OCI-LY7 (cell line): Measurements from ENCODE around the gene ANK3. TPM values are rescaled to one million over a fixed set of nuclear protein-coding genes. Genes with fewer than 3 reads are reported as not detected.

ENCODE experiments used
- BruUV-seq: library from RNA; stranded (reverse); fragments of 400-500 nt; replicated peaks from 2 replicates; lab custom pipeline; 2021; lab: Mats Ljungman, UMichigan
- CTCF ChIA-PET: fragments of 300-600 bp; sonication (Branson Sonifier 250); formaldehyde crosslinking; loops from one replicate; lab custom pipeline; 2022; ENCODE audit warnings: antibody characterized with exemption; ENCODE audit not compliant: unreplicated experiment; lab: Charles Lee
- POLR2A ChIA-PET: fragments of 300-600 bp; sonication (Branson Sonifier 250); formaldehyde crosslinking; loops from one replicate; lab custom pipeline; 2022; ENCODE audit warnings: antibody characterized with exemption; lab: Charles Lee
- DNase-seq: peaks from one replicate; pipeline ENCODE4 v3.0.0-alpha.2; 2015; ENCODE audit warnings: low spot score
- H2AFZ ChIP-seq: fragments of 200-600 bp; sonication (generic), shearing (Covaris generic); 2 replicates; pipeline ENCODE4 v1.6.1; 2014; ENCODE audit warnings: mild to moderate bottlenecking, antibody characterized with exemption, low read length, moderate library complexity
- H3K27ac ChIP-seq: fragments of 200-600 bp; sonication (generic); 2 replicates; pipeline ENCODE4 v1.5.1; 2014; ENCODE audit warnings: mixed run types, low read depth, mild to moderate bottlenecking, moderate library complexity, low read length, inconsistent platforms; ENCODE audit not compliant: poor library complexity, severe bottlenecking
- H3K36me3 ChIP-seq: fragments of 200-600 bp; sonication (generic); 2 replicates; pipeline ENCODE4 v1.6.1; 2014; ENCODE audit warnings: mild to moderate bottlenecking, antibody characterized with exemption, low read length, moderate library complexity, mixed read lengths; ENCODE audit not compliant: insufficient read depth
- H3K4me1 ChIP-seq: fragments of 200-600 bp; sonication (generic); 2 replicates; pipeline ENCODE4 v1.5.1; 2014; ENCODE audit warnings: mild to moderate bottlenecking, low read length; ENCODE audit not compliant: insufficient read depth, poor library complexity, severe bottlenecking
- H3K4me2 ChIP-seq: fragments of 200-600 bp; sonication (generic); 2 replicates; pipeline ENCODE4 v1.6.1; 2014; ENCODE audit warnings: mild to moderate bottlenecking, low read length
- H3K4me3 ChIP-seq: fragments of 200-600 bp; sonication (generic); 2 replicates; pipeline ENCODE4 v1.5.1; 2014; ENCODE audit warnings: mild to moderate bottlenecking, low read depth, low read length; ENCODE audit not compliant: poor library complexity, severe bottlenecking
- H3K79me2 ChIP-seq: fragments of 200-600 bp; sonication (generic); 2 replicates; pipeline ENCODE4 v1.6.1; 2016; ENCODE audit warnings: low read depth, mild to moderate bottlenecking, low read length, moderate library complexity, mixed read lengths; ENCODE audit not compliant: insufficient read depth
- H3K9me2 ChIP-seq: fragments of 200-600 bp; sonication (generic); 2 replicates; pipeline ENCODE4 v1.6.1; 2016; ENCODE audit warnings: mild to moderate bottlenecking, low read length, mixed read lengths; ENCODE audit not compliant: insufficient read depth
- H3K9me3 ChIP-seq: fragments of 200-600 bp; sonication (generic); 2 replicates; pipeline ENCODE4 v1.6.1; 2014; ENCODE audit warnings: mild to moderate bottlenecking, mixed run types, low read length, mixed read lengths
- H4K20me1 ChIP-seq: fragments of 200-600 bp; sonication (generic); 2 replicates; pipeline ENCODE4 v1.6.1; 2014; ENCODE audit warnings: mild to moderate bottlenecking, antibody characterized with exemption, low read length, moderate library complexity, mixed read lengths; ENCODE audit not compliant: insufficient read depth
- EZH2phosphoT487 ChIP-seq: fragments of 200-600 bp; sonication (generic); IDR thresholded peaks from 2 replicates; pipeline ENCODE4 v1.6.1; 2018; ENCODE audit warnings: low read depth, borderline replicate concordance, mild to moderate bottlenecking, mixed run types, antibody characterized with exemption, low read length, moderate library complexity, mixed read lengths
- intact Hi-C: fragments of 100-400 bp; cut with micrococcal nuclease; formaldehyde crosslinking; loops from one replicate; pipeline ENCODE4 v1.10.0; 2022; ENCODE audit not compliant: unreplicated experiment
- total RNA-seq, 2 experiments: library from RNA; depleted of rRNA in 1 of 2; stranded (reverse); fragments of >200 nt in 1 of 2; shearing (Covaris generic) in 1 of 2; gene quantifications; 2 replicates each; pipeline ENCODE4 v1.2.3, GENCODE V29; 2014 to 2022
- TF ChIP-seq, protein P1 (sequence below): fragments of 200-600 bp; sonication (generic); conservative IDR thresholded peaks from 2 replicates; pipeline ENCODE4 v1.5.1; 2014; ENCODE audit warnings: mild to moderate bottlenecking, antibody characterized with exemption, low read length, moderate library complexity, mixed read lengths

Gene ANK3
- total RNA-seq, 2 experiments from 2014 or later = 0.13 to 0.49 TPM

DNA sequence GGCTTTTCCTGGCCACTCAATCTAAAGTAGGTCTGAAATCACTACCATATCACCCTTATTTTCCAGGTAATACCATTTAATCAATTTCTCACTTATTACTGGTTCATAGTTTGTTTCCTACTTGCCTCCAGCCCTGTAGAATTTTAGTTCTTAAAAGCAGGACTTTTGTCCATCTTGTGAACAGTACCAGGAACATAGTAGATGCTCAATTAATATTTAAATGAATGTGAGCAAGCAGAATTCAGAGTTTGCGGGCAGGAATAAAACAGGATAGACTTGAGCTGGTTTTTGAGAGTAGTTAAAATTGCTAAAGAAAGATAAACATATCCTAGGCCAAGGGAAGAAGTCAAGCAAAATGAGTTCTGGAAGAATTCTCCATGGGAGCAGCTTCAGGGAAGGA lies 77.9 kb downstream of the ANK3 start:
- H3K79me2 ChIP-seq = no peaks in the 10 kb centered on the region
- no peaks in the 10 kb centered on the region for H4K20me1 ChIP-seq
- H2AFZ ChIP-seq = no peak overlapping the region
- no TSS peak for BruUV-seq
- TF ChIP-seq EZH2phosphoT487 = no peak
- TF ChIP-seq, protein P1, sequence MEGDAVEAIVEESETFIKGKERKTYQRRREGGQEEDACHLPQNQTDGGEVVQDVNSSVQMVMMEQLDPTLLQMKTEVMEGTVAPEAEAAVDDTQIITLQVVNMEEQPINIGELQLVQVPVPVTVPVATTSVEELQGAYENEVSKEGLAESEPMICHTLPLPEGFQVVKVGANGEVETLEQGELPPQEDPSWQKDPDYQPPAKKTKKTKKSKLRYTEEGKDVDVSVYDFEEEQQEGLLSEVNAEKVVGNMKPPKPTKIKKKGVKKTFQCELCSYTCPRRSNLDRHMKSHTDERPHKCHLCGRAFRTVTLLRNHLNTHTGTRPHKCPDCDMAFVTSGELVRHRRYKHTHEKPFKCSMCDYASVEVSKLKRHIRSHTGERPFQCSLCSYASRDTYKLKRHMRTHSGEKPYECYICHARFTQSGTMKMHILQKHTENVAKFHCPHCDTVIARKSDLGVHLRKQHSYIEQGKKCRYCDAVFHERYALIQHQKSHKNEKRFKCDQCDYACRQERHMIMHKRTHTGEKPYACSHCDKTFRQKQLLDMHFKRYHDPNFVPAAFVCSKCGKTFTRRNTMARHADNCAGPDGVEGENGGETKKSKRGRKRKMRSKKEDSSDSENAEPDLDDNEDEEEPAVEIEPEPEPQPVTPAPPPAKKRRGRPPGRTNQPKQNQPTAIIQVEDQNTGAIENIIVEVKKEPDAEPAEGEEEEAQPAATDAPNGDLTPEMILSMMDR = no peak
- ChIA-PET POLR2A (interaction anchor here (0.6 to 2.4 kb wide), 3 partner anchors 9 to 1405 kb away, joined by 3 to 9 read pairs (median 3); no protein-coding TSS in a partner anchor), CTCF (no interaction called here)
- no peak overlapping the region for H3K4me2 ChIP-seq
- no peak overlapping the region for H3K27ac ChIP-seq
- no peaks in the 10 kb centered on the region for H3K9me3 ChIP-seq
- no peaks in the 10 kb centered on the region for H3K9me2 ChIP-seq
- DNase-seq = no peak
- peaks cover 9% of the 10 kb centered on the region for H3K4me1 ChIP-seq
- H3K4me3 ChIP-seq = no peak overlapping the region
- H3K36me3 ChIP-seq = no peaks in the 10 kb centered on the region
- intact Hi-C loops = no loop called here

DNA sequence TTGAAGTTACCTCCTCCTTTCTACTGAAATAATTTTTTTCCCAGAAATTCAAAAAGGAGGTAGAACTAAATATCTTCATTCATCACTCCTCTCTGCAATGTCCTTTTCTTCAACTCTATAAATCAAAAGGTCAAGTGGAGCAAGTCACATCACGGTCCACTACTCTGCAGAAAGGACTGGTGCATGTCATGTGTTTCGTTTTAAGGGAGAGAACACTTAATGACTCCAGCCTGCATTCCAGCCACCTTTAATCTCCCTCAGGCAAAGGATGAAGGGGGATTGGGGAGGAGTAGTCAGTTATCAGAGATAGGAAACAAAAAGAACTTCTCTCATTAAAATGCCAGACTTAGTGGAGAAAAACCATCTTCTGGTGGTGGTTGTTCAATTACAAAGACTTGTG lies 78.9 kb downstream of the ANK3 start:
- H2AFZ ChIP-seq = no peak overlapping the region
- intact Hi-C loops = no loop called here
- CTCF ChIA-PET = no interaction called here
- peaks cover 9% of the 10 kb centered on the region for H3K4me1 ChIP-seq
- no peak overlapping the region for H3K4me2 ChIP-seq
- H3K9me3 ChIP-seq = no peaks in the 10 kb centered on the region
- TF ChIP-seq, protein P1 = no peak
- no peak for TF ChIP-seq EZH2phosphoT487
- no peaks in the 10 kb centered on the region for H3K36me3 ChIP-seq
- H3K9me2 ChIP-seq = no peaks in the 10 kb centered on the region
- no peak overlapping the region for H3K27ac ChIP-seq
- DNase-seq = no peak
- POLR2A ChIA-PET = no interaction called here
- no TSS peak for BruUV-seq
- H3K79me2 ChIP-seq = no peaks in the 10 kb centered on the region
- no peak overlapping the region for H3K4me3 ChIP-seq
- H4K20me1 ChIP-seq = no peaks in the 10 kb centered on the region

DNA sequence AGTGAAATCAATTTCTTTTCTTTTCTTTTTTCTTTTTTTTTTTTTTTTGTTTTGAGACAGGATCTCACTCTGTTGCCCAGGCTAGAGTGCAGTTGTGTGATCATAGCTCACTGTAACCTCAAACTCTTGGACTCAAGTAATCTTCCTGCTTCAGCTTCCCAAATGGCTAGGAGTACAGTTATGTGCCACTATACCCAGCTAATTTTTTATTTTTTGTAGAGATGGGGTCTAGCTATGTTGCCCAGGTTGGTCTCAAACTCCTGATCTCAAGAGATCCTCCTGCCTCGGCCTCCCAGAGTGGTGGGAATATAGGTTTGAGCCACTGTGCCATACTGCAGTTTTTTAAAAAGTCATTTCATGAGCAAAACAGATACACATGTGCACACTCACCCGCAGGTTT lies 79.8 kb downstream of the ANK3 start:
- POLR2A ChIA-PET = interaction anchor here (0.9 to 1.3 kb wide), 2 partner anchors 14 to 38 kb away, joined by 3 to 6 read pairs; no protein-coding TSS in a partner anchor
- no peaks in the 10 kb centered on the region for H3K36me3 ChIP-seq
- H4K20me1 ChIP-seq = no peaks in the 10 kb centered on the region
- no peak overlapping the region for H3K4me2 ChIP-seq
- BruUV-seq = no TSS peak
- no peaks in the 10 kb centered on the region for H3K9me3 ChIP-seq
- H3K4me3 ChIP-seq = no peak overlapping the region
- H3K9me2 ChIP-seq = no peaks in the 10 kb centered on the region
- H3K4me1 ChIP-seq = peaks cover 9% of the 10 kb centered on the region
- CTCF ChIA-PET = no interaction called here
- DNase-seq = no peak
- no peak for TF ChIP-seq EZH2phosphoT487
- TF ChIP-seq, protein P1 = no peak
- no peak overlapping the region for H2AFZ ChIP-seq
- no peaks in the 10 kb centered on the region for H3K79me2 ChIP-seq
- intact Hi-C loops = no loop called here
- no peak overlapping the region for H3K27ac ChIP-seq
